Psoas muscle (tissue), 8 donors: ENCODE data around the gene RASA3. TPM values are rescaled to one million over a fixed set of nuclear protein-coding genes. Genes with fewer than 3 reads are reported as not detected.
A peak's percentile ranks its signal among the peaks of the same experiment; 100 is the strongest.

Experiments used
- ATAC-seq, 4 donors: fragments of 200-7000 bp; cut with Tn5 transposase; one replicate each; pipeline ENCODE4 v1.9.1; 2020; ENCODE audit warnings: moderate library complexity in 3 of 4, mild to moderate bottlenecking in 2 of 4
- DNase-seq, 2 donors: peaks; one replicate each; pipeline ENCODE4 v3.0.0-alpha.2; 2020
- H3K27ac ChIP-seq: fragments of 200-600 bp; one replicate; pipeline ENCODE4 v1.8.0; 2022
- H3K27me3 ChIP-seq, 3 donors: fragments of 200-600 bp in 1 of 3; one replicate each; pipeline versions ENCODE4 v1.6.1 to v1.8.0; 2013 to 2022; ENCODE audit warnings: low read length in 2 of 3, mild to moderate bottlenecking in 2 of 3, moderate library complexity in 1 of 3; ENCODE audit not compliant: insufficient read depth in 3 of 3
- H3K36me3 ChIP-seq, 2 donors: fragments of 200-600 bp in 1 of 2; one replicate each; pipeline versions ENCODE4 v1.6.1 to v1.8.0; 2013 to 2022; ENCODE audit warnings: low read depth in 1 of 2, mild to moderate bottlenecking in 1 of 2, moderate library complexity in 1 of 2; ENCODE audit not compliant: insufficient read depth in 1 of 2
- H3K4me1 ChIP-seq: fragments of 200-600 bp; one replicate; pipeline ENCODE4 v1.8.0; 2022
- H3K4me3 ChIP-seq: fragments of 200-600 bp; one replicate; pipeline ENCODE4 v1.8.0; 2022; ENCODE audit warnings: mild to moderate bottlenecking
- H3K9me3 ChIP-seq: fragments of 200-600 bp; one replicate; pipeline ENCODE4 v1.8.0; 2022
- CTCF ChIP-seq: fragments of 200-600 bp; IDR thresholded peaks from one replicate; pipeline ENCODE4 v1.8.0; 2022; ENCODE audit warnings: antibody characterized with exemption
- WGBS, 3 donors: extraction: QIAGEN DNeasy Blood & Tissue Kit; methylation state at CpG; one replicate each; pipeline versions ENCODE4 v1.1.6 to v1.1.7; 2013; 5-methylcytosine and 5-hydroxymethylcytosine counted together
- intact Hi-C, 2 donors: fragments of 100-400 bp; cut with DNase I; formaldehyde crosslinking; loops; one replicate each; pipeline versions ENCODE4 v1.11.0 to v1.14.2; 2022
- polyA plus RNA-seq, 3 donors: library from polyadenylated mRNA; stranded (reverse); fragments of 200-250 nt; gene quantifications; one replicate each; pipeline ENCODE4 v1.2.3, GENCODE V29; 2013
- total RNA-seq, 4 donors: library from RNA; stranded (reverse); fragmentation: NEBNext Ultra II Directional in 2 of 4; extraction: Animal tissue kit (Norgen Biotek cat#: 25700) in 2 of 4; gene quantifications; one replicate each; pipeline versions ENCODE4 v1.2.1 to v1.2.4, GENCODE V29; 2021 to 2023
- donor health status: healthy with polysubstance abuse.
- donor health status: DM: no; HTN: no; CAD: no; lungs with moderate emphysema.
- donor health status: Bipolar disorder and iron deficiency.
- donor health status: healthy.
- donor health status: DM: yes; HTN: yes; CAD: no.
- donor health status: DM: no; HTN: no; CAD: no.
- donor health status: DM: no; HTN: no; CAD: no.
- donor health status: DM: yes; HTN: yes; CAD: no.

RASA3 gene
- total and polyA plus RNA-seq, 7 donors, result 4.8 to 24.4 (median 13.1) TPM

- H3K4me1 ChIP-seq, result peaks cover 5% of the 10 kb centered on the region
- peaks cover 0 to 12% of the 10 kb centered on the region in 2 donors for H3K36me3 ChIP-seq
- intact Hi-C loops, result loop anchor here in 1 of 2 donors (2.0 kb wide), 1 partner anchor 274 kb away; no protein-coding TSS in a partner anchor
- no peak overlapping the region for H3K4me3 ChIP-seq
- no peak overlapping the region for H3K27ac ChIP-seq
- no peak for TF ChIP-seq CTCF
- H3K27me3 ChIP-seq, result no peaks in the 10 kb centered on the region
- ATAC-seq (no peak), DNase-seq (peak in 1 of 2 donors; percentile 10)
- H3K9me3 ChIP-seq, result no peaks in the 10 kb centered on the region
- whole genome bisulfite sequencing, 3 donors, result 92 to 97% (median 92%) methylated on average over 18 of the region's 18 CpGs
Measured at GRCh38 chr13:113952983-113953520, 179.4 kb downstream of the RASA3 start.

- Histone ChIP-seq H3K9me3 (no peaks in the 10 kb centered on the region), H3K27me3 (no peaks in the 10 kb centered on the region), H3K4me1 (peaks cover 5% of the 10 kb centered on the region), H3K36me3 (peaks cover 0 to 12% of the 10 kb centered on the region in 2 donors), H3K4me3 (no peak overlapping the region), H3K27ac (no peak overlapping the region)
- intact Hi-C loops, result loop anchor here in 1 of 2 donors (2.0 kb wide), 1 partner anchor 274 kb away; no protein-coding TSS in a partner anchor
- WGBS, 3 donors, result 91 to 94% (median 92%) methylated on average over 29 to 42 of the region's 42 CpGs
- peak; percentile 13 to 50 for DNase-seq
- no peak for ATAC-seq
- no peak for TF ChIP-seq CTCF
Measured at GRCh38 chr13:113952151-113952982, 180.1 kb downstream of the RASA3 start.

GRCh38 chr13:113951246-113951999, 181.0 kb downstream of the RASA3 start:
- intact Hi-C loops, result loop anchor here in 1 of 2 donors (1.0 kb wide), 1 partner anchor 275 kb away; no protein-coding TSS in a partner anchor
- peaks cover 5% of the 10 kb centered on the region for H3K4me1 ChIP-seq
- peak; percentile 86 for TF ChIP-seq CTCF
- DNase-seq (peak; percentile 89 to 95), ATAC-seq (peak; percentile 91 to 97 (median 94))
- no peak overlapping the region for H3K27ac ChIP-seq
- 37 to 46% (median 37%) methylated on average over 36 to 42 of the region's 42 CpGs for WGBS, 3 donors
- H3K36me3 ChIP-seq, result peaks cover 0 to 12% of the 10 kb centered on the region in 2 donors
- peak overlapping the region; percentile 38 for H3K4me3 ChIP-seq
- no peaks in the 10 kb centered on the region for H3K27me3 ChIP-seq
- H3K9me3 ChIP-seq, result no peaks in the 10 kb centered on the region

GRCh38 chr13:113950451-113951245, 181.8 kb downstream of the RASA3 start:
- H3K36me3 ChIP-seq, result peaks cover 0 to 12% of the 10 kb centered on the region in 2 donors
- DNase-seq, result peak; percentile 23 to 57
- WGBS, 3 donors, result 53 to 59% (median 56%) methylated on average over 23 to 24 of the region's 24 CpGs
- H3K27me3 ChIP-seq, result no peaks in the 10 kb centered on the region
- H3K27ac ChIP-seq, result no peak overlapping the region
- ATAC-seq, result peak in 1 of 4 donors; percentile 35
- peaks cover 5% of the 10 kb centered on the region for H3K4me1 ChIP-seq
- intact Hi-C loops, result loop anchor here in 1 of 2 donors (1.0 kb wide), 1 partner anchor 276 kb away; no protein-coding TSS in a partner anchor
- H3K9me3 ChIP-seq, result no peaks in the 10 kb centered on the region
- H3K4me3 ChIP-seq, result no peak overlapping the region
- no peak for TF ChIP-seq CTCF
